ENCODE measurements around the gene VPS9D1.
A peak's percentile ranks its signal among the peaks of the same experiment; 100 is the strongest.

VPS9D1 gene

GRCh38 chr16:89657442-89658220 is 63.1 kb downstream of the VPS9D1 start, which contains the start of the genes CHMP1A and SPATA33:
Gene CHMP1A (minus strand): TSS chr16:89657708. CDS start chr16:89657588, 120 bp downstream.
Gene SPATA33 (plus strand): TSS chr16:89657836. CDS start chr16:89657912, 76 bp downstream.
- Histone ChIP-seq H3K27me3 (no peaks in the 10 kb centered on the region), H3K9me3 (no peaks in the 10 kb centered on the region), H3K4me3 (ENCODE audit: low read depth in 1 of 2, low read length in 1 of 2) (peak within 1 kb of the TSS; percentile 82 to 99), H3K36me3 (peaks cover 20% of the 10 kb centered on the region), H3K27ac (peak within 1 kb of the TSS; percentile 89), H3K4me1 (ENCODE audit: control insufficient read depth in 1 of 2, insufficient read depth in 1 of 2, low read depth in 1 of 2, low read length in 1 of 2) (peaks cover 16 to 17% of the 10 kb centered on the region in 2 experiments)
- peak; percentile 6 for TF ChIP-seq CTCF (IDR thresholded peaks at IDR 0.05)

All from neutrophil (primary cell).